Stomach (tissue), 4 donors: ENCODE data around the gene SYNPR.

Experiments used
- EP300 ChIP-seq: sonication (generic); formaldehyde crosslinking; IDR thresholded peaks from one replicate; pipeline ENCODE4 v1.6.1; 2017; ENCODE audit warnings: antibody characterized with exemption
- POLR2A ChIP-seq, 4 donors: fragments of 450-650 bp; IDR thresholded peaks; one replicate each; pipeline ENCODE4 v1.6.1; 2016; ENCODE audit warnings: antibody characterized with exemption in 4 of 4, control low read depth in 2 of 4, mild to moderate bottlenecking in 1 of 4, moderate library complexity in 1 of 4
- POLR2AphosphoS5 ChIP-seq, 3 donors: sonication (generic); formaldehyde crosslinking; IDR thresholded peaks; one replicate each; pipeline ENCODE4 v1.6.1; 2016; ENCODE audit warnings: antibody characterized with exemption in 3 of 3
- TF ChIP-seq, protein P1 (sequence below), 7 experiments: fragments of 450-650 bp in 4 of 7; fragments of 200-600 bp in 3 of 7; sonication (generic) in 3 of 7; IDR thresholded peaks; one replicate each; pipeline ENCODE4 v1.5.1; 2016 to 2019; ENCODE audit warnings: antibody characterized with exemption in 7 of 7, control low read depth in 2 of 7, mild to moderate bottlenecking in 1 of 7

DNA sequence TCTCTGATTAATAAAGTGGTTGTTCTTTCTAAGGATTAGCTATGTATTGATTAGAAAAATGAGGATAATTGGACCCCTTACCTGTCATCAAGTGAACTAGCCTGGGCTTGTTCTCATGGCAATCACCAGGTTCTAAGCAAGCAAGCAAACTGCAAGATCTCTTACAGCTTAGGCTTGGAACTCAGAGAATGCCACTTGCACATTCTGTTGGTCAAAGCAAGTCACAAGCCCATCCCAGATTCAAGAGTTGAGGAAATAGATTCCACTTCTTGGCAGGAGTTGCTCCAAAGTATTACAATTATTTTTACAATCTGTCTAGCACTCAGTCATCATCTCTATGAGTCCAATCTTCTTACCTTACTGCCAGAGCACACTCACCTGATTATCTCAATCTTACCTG is 180.3 kb downstream of the SYNPR start:
- TF ChIP-seq POLR2A (IDR thresholded peaks at IDR 0.05): no peak
- TF ChIP-seq, protein P1, sequence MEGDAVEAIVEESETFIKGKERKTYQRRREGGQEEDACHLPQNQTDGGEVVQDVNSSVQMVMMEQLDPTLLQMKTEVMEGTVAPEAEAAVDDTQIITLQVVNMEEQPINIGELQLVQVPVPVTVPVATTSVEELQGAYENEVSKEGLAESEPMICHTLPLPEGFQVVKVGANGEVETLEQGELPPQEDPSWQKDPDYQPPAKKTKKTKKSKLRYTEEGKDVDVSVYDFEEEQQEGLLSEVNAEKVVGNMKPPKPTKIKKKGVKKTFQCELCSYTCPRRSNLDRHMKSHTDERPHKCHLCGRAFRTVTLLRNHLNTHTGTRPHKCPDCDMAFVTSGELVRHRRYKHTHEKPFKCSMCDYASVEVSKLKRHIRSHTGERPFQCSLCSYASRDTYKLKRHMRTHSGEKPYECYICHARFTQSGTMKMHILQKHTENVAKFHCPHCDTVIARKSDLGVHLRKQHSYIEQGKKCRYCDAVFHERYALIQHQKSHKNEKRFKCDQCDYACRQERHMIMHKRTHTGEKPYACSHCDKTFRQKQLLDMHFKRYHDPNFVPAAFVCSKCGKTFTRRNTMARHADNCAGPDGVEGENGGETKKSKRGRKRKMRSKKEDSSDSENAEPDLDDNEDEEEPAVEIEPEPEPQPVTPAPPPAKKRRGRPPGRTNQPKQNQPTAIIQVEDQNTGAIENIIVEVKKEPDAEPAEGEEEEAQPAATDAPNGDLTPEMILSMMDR (IDR thresholded peaks at IDR 0.05): no peak
- TF ChIP-seq POLR2AphosphoS5 (IDR thresholded peaks at IDR 0.05): no peak
- TF ChIP-seq EP300: no peak
